HG03342 (cell line): Measurements from ENCODE around the gene SLC9A7.

ENCODE experiments used
- ATAC-seq: cut with Tn5 transposase; IDR thresholded peaks from one replicate; pipeline ENCODE4 v1.9.1; 2021; ENCODE audit warnings: mild to moderate bottlenecking, moderate library complexity; ENCODE audit not compliant: unreplicated experiment

The SLC9A7 gene

GRCh38 chrX:46653482-46653881 is 105.4 kb downstream of the SLC9A7 start:
- no peak for ATAC-seq

- no peak for ATAC-seq
Measured at GRCh38 chrX:46649421-46650260, 109.3 kb downstream of the SLC9A7 start.

GRCh38 chrX:46648660-46649059 is 110.3 kb downstream of the SLC9A7 start:
- ATAC-seq = no peak

- ATAC-seq = no peak
Measured at GRCh38 chrX:46647251-46647650, 111.7 kb downstream of the SLC9A7 start.

GRCh38 chrX:46645614-46646013 is 113.3 kb downstream of the SLC9A7 start:
- no peak for ATAC-seq

GRCh38 chrX:46643636-46644035 is 115.3 kb downstream of the SLC9A7 start:
- ATAC-seq = no peak

- ATAC-seq = no peak
Measured at GRCh38 chrX:46642145-46642544, 116.8 kb downstream of the SLC9A7 start.

GRCh38 chrX:46637938-46638337 is 121.0 kb downstream of the SLC9A7 start:
- ATAC-seq = peak; percentile 64

GRCh38 chrX:46636223-46636622 is 122.7 kb downstream of the SLC9A7 start:
- ATAC-seq = no peak

- no peak for ATAC-seq
Measured at GRCh38 chrX:46635186-46635585, 123.7 kb downstream of the SLC9A7 start.

GRCh38 chrX:46634577-46634976 is 124.3 kb downstream of the SLC9A7 start:
- ATAC-seq = peak; percentile 50

GRCh38 chrX:46630141-46630540 is 128.8 kb downstream of the SLC9A7 start:
- no peak for ATAC-seq

- ATAC-seq = peak; percentile 90
Measured at GRCh38 chrX:46628460-46629371, 130.2 kb downstream of the SLC9A7 start.

GRCh38 chrX:46627711-46628419 is 131.1 kb downstream of the SLC9A7 start:
- ATAC-seq = peak; percentile 21

- no peak for ATAC-seq
Measured at GRCh38 chrX:46627062-46627461, 131.9 kb downstream of the SLC9A7 start.

- no peak for ATAC-seq
Measured at GRCh38 chrX:46626566-46626965, 132.4 kb downstream of the SLC9A7 start.

GRCh38 chrX:46624090-46624786 is 134.7 kb downstream of the SLC9A7 start:
- ATAC-seq = no peak

GRCh38 chrX:46621572-46621971 is 137.3 kb downstream of the SLC9A7 start:
- ATAC-seq = no peak

GRCh38 chrX:46620505-46620904 is 138.4 kb downstream of the SLC9A7 start:
- no peak for ATAC-seq

GRCh38 chrX:46618947-46619346 is 140.0 kb downstream of the SLC9A7 start:
- no peak for ATAC-seq

GRCh38 chrX:46617906-46618305 is 141.0 kb downstream of the SLC9A7 start:
- no peak for ATAC-seq
